Stimulated activated CD4-positive, alpha-beta T cell treated with anti-CD3 and anti-CD28 coated beads, Interleukin-15, amount 100 ng/mL, for 24 hours (primary cell): ENCODE measurements around the gene DIAPH3.
A peak's percentile ranks its signal among the peaks of the same experiment; 100 is the strongest.

Experiments
- DNase-seq: peaks from one replicate; pipeline ENCODE4 v3.0.0-alpha.2; 2020

DIAPH3 gene

DNA sequence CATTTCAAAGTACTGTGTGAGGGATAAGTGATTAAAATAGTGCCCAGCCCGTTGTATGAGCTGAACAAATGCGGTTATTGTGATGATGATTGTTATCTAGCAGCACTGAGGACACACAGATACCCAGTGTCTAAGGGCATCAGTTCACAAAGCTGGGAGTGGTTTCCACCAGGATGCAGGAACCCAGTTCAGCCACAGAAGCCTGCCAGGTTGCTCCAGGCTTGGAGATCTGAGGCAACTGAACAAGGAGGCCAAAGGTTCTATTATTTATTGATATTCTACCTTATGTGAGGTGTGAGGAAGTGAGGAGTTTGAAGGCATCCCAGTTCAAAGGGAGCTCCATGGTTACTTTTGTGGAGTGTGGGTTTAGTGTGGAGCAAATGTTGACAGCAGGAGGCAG lies 13.2 kb downstream of the DIAPH3 start:
- no peak for DNase-seq

DNA sequence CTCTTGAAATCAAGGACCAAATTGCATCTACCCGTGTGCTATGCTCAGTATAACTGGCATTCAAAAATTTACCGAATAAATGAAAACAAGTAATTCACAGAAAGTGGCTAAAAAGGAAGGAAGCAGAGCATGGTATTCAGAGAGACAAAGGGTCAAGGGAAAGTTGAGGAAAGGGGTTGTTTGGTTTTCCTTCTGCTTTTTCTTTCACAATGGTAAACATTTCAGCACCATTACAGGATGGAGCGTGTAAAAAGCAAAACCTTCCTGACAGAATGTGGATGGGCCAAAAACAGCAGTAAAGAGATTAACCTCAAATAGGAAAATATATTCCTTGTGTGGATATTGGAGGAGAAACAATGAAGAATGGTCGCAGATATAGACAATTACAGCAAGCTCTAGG lies 14.8 kb downstream of the DIAPH3 start:
- DNase-seq: no peak

DNA sequence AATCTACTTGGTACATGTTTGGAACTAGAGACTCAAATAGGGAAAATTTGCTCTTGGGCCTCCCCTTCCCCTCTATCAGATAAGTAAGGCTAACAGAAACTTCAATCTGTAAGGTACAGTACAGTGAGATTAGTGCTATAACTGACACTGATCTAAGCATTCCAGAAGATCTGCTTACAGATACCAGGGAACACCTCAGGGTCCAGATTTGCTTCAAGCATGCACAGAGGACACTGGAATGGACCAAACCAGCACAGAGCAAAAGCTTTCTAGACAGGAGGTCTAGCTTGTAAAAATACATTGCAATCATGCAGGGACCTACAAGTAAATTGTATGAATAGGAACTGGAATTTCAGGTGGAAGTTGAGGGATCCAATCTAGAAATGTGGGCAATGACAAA lies 16.4 kb downstream of the DIAPH3 start:
- DNase-seq: no peak

DNA sequence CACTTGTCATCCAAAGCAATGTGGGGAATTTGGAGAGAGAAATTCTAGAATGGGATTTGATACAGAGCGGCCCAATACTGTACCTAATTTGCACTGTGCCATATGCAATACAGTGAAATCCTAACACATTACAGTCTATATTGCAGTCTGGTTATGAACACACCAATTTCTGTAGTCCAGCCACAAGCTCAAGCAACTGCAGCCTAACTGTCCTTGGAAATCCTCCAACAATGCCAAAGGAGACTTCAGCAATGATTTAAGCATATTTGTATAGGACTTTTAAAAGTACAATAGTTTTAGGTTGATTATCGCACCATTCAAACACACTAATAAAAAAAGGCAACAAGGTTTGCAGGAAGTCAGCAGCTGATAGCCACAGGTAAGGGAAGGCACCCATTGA lies 17.3 kb downstream of the DIAPH3 start:
- DNase-seq: no peak

DNA sequence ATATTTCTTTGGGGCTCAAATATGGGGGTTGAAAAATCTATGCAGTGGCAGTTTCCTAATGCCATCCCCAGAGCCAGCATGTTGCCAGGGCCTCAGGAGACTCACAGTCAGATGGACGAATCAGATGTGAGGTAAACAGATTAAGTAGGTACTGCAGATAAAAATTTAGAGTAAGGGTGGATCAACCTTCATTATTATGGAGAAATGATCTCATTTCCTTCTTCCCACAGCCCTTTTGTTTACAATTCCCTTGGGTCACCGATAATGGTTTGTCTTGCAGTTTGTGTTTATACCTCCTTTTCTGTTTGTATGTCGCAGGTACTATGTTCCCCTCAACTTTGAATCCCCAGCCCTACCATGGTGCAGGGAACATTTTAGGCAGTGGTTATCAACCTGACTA lies 20.0 kb downstream of the DIAPH3 start:
- no peak for DNase-seq

DNA sequence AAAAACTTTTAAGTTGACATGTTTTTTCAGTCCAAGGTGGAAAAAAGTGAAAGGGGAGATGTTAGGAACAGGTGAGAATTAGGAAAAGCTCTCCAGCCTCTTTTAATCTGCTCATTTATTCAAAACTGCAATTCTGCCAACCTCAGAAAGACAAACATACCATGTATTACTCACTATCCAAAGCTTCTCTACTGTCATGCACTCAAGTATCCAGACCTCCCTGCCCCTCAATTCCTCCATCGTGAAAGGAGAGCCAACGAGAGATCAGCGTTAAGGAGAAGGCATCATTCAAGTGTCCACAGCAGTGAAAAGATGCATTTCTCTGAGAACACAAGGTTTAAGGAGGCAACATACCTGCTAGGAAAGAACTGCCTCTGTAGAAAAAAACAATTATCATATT lies 24.5 kb downstream of the DIAPH3 start:
- no peak for DNase-seq

DNA sequence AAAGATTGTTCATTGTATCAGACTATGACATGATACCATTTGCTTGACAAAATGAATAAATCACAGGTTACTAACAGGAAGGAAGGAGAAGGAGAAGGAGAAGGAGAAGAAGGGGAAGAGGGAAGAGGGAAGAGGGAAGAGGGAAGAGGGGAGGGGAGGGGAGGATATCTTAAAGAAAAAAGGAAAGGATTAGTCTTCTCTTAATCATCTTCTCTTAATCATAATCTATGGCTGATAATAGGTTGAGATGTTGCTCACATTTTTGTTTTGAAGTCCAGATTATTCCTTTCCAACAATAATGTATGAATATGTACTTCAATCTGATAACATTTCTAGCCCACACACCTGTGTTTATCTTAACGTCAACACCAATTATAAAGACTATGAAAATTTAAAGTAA lies 25.1 kb downstream of the DIAPH3 start:
- DNase-seq: no peak

DNA sequence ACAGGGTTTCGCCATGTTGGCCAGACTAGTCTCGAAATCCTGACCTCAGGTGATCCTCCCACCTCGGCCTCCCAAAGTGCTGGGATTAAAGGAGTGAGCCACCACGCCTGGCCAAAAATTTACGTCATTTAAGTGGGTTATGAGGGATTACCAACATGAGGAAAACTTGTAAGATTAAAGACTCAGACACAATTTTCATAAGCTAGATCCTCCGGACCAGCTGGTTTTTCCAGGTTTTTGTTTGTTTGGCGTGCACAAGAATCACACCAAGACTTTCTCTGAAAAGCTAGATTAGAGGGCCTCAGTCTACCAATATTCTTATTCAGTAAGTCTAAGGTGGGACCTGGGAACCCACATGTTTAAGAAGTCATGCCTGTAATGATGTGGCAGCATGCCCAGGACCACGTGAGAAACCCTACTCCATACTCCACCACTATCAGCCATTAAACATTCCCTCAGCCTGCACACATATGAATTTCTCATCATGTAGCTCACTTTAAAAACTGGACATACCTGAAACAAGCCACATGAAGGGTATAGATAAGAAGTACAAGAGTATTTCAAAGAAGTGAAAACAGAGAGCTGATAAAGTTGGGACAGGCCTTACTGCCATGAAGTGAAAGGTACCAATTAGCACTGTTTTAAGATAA lies 25.7 kb downstream of the DIAPH3 start:
- no peak for DNase-seq

DNA sequence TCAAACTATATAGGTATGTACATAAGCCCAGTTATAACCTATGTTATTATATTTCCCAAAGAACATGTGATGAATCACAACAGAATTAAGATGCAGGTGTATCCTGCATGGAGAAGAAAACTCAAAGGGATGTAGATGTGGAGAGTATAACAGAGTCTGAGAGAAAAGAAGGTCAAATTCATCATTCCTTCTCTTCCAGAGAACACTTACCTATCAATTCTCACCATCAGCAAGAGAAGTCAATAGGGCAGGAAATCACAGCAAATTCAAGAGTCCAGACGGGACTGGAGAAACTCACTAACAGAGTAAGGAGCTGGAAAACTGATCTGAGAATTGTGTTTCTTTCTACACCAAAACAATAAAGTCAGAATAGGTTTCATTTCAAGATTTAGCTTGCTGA lies 28.4 kb downstream of the DIAPH3 start:
- no peak for DNase-seq

DNA sequence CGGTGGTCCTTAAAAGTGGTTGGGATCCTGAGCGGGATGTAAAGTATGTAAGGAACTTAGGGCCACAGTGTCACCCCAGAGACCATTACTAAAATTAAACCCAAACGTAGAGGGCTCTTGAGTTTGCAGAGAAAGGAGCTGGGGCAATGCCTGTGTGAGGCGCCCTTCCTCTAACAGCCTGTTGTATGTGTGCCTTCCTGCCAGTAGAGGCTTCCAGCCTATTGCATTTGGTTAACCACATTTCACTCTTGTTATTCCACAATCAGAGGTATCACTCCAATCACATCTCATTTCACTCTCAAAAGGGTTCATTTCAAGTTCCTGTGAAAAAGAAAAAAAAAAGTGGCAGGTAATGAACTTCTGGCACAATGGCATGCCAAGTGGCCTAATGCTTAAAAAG lies 29.4 kb downstream of the DIAPH3 start:
- DNase-seq: peak; percentile 4

DNA sequence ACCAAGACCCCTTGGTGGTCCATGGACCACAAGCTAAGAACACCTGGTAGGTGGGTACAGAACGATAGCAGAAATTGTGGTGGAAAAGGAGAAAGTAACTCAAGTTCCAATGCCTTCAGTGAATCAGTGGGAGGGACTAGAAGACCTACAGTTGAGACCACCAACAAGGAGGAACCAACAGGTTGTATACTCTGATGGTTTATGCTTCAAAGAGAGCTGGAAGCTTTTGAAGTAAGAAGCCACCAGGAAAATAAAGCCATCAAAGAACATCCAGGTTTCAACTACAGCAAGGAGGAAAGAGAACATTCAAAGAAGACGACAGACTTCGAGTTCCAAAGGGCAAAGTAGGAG lies 42.4 kb downstream of the DIAPH3 start:
- no peak for DNase-seq

DNA sequence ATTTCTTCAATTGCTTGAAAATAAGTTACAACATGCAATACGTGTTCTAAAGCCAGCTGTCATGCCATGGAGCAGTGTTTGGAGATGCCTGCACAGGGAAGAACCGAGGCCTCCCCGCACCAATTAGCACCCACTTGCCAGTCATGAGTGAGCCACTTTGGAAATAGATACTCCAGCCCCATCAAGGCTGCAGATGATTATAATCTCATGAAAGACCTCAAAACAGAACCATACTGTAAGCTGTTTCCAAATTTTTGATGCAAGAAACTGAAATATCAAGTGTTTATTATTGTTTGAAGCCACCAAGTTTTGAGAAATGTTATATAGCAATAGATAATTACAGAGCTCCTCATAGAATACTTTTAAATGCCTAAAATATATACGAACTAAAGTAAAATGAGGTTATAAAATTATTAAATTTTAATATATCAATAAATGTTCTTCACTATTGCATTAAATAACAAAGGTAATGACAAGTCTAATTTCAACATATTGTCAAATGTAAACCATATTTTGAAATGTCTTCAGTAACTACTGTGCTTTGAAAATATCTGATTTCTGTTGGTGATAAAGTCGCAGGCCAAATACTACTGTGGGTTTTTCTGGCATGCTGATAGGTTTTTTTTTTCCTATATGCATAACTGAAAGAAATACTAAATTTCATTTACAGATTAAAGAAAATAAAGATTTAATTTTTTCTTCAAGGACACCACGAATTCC lies 43.0 kb downstream of the DIAPH3 start:
- no peak for DNase-seq

DNA sequence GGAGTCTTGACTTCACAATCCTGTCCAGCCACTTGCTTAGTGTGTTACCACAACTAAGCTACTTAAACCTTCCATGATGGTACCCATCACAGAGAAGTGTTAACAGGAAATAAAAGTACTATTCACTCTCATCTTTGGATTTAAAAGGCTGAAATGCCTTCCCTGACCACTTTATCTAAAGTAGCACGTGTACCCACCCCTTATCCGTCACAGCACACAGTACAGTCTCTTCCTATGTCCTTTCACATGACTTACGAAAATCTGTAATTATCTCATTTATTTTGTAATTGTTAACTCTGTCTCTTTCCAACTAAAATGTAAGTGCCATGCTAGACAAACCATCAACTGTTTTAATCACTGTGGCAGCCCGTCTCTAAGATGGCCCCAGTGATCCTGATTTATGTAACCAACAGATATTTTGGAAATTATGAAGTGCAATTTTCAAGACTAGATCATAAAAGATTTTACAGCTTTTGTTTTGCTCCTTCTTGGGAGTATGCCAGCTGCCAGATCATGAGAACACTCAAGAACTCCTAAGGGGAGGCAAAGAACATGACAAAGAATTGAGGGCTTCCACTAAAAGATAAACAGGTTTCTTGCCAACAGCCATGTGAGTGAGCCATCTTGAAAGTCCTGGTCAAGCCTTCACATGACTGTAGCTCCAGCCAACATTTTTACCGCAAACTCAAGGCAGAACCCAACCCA lies 44.9 kb downstream of the DIAPH3 start:
- no peak for DNase-seq

DNA sequence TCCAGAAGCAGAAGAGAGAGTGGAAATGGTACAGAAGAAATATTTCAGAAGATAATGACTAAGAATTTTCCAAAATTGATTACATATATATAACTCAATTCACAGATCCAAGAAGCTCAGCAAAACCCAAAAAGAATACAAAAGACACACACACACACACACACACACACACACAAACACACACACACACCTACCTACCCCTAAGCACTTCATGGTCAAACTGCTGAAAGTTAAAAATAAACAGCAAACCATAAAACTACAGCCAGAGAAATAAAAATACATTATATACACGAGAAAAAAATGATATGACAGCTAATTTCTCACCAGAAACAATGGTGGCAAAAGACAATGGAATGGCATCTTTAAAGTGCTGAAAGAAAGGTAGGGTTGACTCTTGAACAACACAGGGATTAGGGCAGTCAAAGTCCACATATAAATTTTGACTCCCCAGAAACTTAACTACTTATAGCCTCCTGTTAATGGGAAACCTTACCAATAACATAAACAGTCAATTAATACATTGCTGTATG lies 49.2 kb downstream of the DIAPH3 start:
- no peak for DNase-seq

DNA sequence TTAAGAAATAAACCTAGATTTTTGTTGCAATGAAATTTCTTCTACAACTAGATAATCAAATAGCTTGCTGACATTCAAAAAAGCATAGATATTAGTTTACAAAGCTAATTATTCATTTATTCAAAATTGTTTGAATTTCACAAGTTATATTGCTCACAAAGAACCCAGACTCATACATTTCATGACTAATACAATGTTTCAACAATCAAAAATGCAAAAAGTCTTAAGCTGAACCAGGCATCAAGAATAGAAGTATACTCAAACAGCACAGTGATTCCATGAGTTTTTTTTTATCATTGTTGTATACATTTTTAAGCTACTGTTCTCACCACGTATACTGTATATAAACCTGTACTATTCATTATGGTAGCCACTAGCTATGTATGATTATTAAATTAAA lies 51.0 kb downstream of the DIAPH3 start:
- no peak for DNase-seq

DNA sequence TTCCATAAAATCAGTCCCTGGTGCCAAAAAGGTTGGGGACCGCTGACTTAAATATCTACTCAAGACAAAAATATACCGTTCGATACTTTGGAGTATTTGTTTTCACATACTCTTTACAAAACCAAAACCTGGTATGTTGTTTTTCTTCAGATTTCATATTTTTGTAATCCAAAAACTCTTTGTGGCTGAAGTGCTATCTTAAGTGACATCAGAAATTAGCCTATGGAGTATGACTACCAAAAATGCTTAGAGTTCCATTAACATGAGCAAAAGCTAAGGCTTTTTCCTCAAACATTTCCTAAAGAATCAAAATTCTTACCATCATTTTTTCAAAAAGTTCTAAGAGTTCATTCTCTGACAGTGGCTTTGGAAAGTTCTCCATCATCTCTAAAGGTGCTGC lies 52.0 kb downstream of the DIAPH3 start:
- DNase-seq: no peak

DNA sequence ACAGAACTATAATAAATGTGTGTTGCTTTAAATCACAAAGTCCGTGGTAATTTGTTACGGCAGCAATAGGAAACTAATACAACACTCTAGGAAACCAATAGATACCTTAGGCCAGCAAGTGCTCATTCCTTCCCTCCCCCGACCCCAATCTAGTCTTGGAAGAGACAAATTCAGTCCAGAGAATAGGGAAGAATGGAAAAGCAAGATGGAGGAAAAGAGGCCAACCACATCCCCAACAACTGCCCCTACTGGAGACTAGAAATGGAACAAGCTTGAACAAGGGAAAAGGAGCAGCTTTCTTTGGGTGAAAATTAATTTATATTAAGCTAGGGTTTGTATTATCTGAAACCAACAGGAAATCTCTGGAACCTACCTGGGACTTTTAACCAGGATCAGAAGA lies 54.4 kb downstream of the DIAPH3 start:
- DNase-seq: no peak

DNA sequence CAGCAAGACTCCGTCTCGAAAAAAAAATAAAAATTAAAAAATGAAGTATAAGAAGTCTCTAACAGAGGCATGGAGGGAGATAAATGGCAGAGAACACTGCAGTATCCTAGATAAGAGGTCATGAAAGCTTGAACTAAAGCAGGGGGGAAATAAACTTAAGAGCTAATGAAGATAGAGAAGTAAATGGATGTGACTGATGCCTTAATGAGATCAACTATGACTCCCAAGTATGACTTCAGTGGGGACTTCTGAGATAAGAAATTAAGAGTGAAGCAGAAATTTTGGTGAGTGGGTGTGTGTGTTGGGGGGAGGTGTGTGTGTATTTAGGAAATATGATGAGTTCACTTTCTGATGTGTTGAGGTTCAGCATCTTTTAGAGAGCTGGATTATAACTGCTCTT lies 55.1 kb downstream of the DIAPH3 start:
- DNase-seq: no peak

DNA sequence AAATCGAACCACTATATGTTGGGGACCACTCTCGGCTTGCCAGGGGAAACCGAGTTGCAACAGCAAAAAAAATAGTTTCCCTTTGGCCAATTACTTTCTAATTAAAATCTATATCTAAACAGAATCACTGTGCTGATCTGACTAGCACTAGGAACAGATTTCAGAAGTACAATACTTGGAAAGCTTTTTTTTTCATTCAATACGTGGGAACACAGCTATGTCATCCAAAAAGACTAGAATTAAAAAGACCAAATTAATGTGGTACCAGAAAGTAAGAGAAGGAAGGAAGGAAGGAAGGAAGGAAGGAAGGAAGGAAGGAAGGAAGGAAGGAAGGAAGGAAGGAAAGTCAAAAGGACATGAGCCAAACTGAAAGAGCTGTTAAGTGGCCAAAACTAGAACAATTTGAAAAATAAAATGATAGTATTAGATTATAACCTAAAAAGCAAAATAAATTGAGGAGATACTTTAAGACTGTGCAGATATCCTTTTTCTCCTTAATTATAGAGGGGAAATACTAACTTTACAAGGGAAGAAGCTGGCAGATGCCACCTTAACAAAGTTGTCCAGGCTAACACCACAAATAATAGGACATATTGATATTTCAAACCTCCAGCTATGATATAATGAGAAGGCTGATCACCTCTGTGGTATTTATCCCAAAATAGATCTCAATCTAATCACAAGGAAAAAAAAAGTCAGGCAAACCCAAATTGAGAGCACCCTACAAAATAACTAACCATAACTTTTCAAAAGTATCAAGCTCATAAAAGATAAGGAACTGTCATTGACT lies 63.9 kb downstream of the DIAPH3 start:
- DNase-seq: no peak

DNA sequence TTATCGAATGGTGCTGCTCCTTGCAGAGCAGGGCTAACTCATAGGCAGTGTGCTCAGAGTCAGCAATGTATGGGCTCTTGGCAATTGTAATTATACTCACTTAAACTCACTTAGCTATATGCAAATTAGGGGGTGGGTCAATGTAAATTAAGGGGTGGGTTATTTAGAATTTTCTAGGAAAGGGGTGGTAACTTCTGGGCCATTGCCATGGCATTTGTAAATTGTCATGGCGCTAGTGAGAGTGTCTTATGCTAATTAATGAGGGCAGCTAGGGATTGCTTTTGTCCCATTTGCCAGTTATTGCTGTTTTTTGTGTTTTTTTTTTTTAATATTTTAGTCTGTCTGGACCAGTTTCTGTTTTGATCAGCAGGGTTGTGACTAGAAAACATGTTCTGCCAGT lies 68.4 kb downstream of the DIAPH3 start:
- no peak for DNase-seq

DNA sequence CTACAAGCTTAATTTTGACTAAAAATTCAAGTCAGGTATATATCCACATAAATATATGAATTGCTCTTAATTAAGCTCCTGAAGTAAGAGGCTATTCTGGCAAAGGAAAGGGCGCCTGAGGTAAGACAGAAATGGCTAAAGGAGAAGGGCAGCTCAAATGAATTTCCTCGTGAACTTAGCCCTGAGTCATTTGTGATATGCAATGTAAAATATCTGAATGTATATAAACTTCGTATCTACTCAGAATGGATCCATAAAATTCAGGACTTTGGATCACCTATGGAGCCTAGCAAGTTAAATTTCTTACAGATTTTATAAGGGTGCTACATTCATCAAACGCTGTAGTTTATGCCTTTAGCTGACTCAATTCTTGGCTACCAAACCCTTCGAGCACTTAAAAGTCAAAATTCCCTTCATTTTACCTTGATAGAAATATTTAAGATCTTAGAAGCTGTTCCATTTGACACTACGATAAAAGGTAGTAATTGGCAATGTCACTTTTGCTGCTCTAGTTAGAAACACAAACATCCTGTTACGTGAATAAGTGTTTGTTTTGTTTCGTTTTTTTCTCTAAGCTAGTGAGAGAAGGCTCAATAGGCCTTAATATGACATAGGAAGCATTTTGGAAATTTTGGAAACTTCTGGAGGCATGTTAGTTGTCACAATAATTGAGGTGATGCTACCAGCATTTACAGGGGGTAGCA lies 69.2 kb downstream of the DIAPH3 start:
- DNase-seq: no peak

DNA sequence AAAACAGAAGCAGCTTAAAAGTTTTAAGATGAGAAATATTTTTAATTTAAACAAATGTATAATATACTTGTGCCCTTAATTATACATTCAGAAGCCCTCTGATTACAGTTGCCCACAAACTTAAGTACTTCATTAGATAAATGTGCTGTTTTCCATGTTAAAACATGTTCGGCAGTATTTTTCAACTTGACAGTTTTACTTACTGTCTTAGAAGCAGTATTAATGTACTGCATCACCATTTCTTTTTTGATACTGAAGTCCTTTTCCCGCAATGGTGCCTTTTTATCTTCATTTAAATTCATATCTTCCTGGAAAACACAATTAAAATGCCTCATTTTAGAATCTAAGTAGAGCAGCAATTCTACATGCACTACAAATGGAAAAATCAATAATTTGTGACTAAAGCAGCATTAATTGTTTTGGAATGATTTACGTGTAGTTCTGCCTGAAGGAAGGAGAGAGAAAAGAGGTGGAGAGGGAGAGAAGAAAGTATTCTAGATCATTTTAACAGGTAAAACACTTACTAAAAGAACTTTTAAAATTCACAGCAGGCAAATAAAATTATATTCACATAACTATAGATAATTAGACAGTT lies 70.2 kb downstream of the DIAPH3 start:
- DNase-seq: no peak
